ENCODE data around the gene CENPP.
A peak's percentile ranks its signal among the peaks of the same experiment; 100 is the strongest.

CENPP gene

DNA sequence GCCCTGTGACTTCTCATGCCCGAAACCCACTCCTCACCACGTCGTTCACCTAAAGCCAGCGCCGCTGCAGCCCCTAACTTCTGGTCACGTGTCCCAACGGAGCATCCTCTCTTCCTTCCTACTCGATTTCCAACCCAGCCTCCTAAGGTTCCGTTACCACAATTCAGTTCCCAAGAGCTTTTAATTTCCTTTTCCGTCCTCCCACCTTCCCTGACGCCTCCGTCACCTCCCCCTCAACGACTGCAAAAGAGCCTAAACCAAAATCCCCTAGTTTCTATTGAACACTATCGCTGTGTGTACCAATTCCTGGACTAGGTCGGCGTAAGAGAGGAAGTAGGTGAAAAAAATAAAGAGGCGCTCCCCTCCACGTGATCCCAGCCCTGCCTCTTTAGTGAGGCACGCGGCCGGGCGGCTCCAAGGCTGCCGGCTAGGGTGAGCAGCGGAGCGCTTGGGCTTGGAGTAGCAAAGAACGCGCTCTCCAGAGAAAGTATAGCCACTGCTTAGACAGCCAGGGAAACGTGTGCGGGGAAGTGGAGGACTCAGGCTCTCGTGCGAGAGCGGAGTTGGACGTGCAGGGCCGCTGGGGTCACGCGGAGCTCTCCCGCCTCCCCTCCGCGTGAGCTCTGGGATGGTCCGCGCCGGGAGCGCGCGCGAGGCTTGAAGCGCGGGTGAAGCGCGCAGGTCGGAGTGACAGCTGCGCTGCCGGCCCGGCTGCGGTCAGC lies at the start of gene CENPP, which contains the start of gene NOL8:
TSS of gene CENPP (plus strand) at position 685 of the 722 bp plus-strand sequence.
TSS of gene NOL8 (minus strand) at position 82 of the 722 bp plus-strand sequence. CDS start 1,189 bp downstream, outside the sequence.
- peak; percentile 95 to 97 for DNase-seq

DNA sequence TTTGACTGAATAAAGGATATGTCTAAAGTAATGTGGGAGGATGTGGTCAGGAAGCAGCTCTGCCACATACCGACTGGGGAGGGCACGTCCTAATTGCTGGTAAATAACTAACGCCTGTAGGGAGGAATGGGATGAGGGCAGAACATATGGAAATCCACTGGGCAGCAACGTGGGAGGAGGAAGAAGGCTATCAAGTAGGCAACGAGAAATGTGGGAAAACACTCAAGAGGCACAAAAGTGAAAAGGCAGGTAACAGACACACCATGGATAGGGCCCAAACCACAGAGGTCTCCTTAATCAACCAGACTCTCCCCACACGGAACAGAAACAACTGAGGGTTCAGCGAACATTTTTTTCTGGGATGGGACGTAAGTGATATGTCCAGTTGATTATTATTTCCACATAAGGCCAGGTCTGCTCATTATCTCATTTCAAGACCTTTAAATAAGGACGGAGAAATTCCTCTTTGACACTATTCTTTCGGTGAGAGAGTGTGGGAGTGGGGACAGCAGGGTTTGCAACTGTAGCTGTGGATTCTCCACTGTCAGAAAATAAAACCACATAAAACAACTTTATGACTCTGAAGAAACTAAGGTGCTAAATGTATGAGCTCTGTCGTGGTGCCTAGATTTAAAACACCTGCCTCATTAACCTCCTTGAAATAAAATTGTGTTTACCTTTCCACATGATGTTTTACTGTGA lies 49.3 kb upstream of the CENPP start:
- peak; percentile 73 to 77 for DNase-seq

DNA sequence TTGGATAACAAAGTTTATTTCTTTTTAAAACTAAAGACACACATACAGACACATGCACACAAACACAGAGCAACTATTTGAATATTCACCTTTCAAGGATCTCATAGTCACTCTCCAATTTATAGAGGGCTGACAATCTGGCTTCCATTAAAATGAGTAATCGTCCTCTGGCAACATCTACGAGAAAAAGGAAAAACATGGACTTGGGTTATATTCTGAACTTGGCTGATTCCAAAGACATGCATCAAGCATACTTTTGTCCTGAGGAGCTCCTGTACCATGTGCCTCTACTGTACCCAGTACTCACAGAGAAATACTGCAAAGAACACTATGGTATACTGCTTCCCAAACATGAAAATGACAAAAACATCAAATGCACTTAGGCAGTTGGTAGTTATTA lies 47.6 kb upstream of the CENPP start:
- no peak for DNase-seq

DNA sequence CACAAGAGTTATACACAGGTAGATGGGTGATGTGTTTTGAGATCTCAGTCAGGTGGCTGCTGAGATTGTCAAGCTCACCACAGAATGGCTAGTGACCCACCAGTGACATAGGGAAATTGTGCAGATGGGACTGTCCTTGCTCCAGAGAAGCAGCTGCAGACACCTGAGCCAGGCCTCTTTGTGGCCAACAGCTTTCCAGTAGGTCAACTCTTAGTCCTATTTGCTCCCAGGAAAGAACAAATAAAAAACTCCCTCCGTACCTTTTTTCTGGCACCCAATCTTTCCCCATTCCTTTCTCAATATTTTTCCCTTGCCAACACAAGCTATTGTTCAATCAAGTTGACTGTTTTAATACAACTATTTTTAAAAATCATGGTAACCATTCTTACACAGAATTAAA lies 46.5 kb upstream of the CENPP start:
- DNase-seq: no peak

DNA sequence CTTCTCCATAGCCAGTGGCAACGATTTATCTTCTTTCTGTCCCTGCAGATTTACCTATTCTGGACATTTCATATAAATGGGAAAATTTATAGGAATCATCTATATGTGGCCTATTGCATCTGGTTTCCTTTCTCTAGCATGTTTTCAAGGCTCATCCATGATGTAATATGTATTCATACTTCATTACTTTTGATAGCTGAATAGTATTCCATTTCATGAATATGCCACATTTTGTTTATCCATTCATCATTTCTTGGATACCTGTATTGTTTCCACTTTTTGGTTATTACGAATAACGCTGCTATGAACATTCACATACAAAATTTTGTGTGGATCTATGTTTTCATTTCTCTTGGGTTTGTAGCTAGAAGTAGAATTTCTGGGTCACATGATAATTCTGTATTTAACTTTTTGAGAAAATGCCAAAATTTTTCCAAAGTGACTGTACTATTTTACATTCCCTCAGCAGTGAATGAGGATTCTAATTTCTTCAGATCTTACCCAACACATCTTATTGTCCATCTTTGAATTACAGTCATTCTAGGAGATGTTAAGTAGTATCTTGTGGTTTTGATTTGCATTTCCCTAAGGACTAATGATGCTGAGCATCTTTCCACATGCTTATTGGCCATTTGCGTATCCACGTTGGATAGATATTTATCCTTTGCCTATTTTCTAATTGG lies 35.9 kb upstream of the CENPP start:
- DNase-seq: no peak

DNA sequence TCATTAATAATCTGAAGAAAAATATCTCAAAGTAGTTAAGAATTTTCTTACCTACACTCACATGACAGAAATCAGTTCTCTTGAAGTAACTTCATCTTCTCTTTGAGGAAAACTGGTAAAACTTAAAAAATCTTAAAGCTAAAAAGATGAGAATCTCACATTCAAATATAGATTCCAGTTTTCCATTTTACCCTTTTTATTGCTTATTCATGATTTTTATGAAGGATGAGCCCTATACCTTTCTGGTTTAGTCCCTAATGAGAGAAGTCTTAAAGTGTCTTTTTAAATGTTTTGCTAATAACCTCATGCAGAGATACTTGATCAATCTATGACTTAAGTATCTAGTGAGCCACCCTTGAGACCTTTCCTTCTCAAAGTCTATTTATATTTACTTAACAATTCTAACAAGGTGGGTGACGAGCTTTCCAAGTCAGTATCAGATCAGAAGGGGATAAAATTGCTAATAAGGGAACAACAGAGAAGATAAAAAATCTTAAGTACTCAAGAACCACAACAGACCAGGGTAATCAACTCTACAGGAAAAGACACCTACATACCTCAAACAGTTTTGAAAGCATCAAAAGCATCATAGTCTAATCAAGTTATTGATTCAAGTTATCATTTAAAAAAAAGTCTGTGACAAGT lies 34.8 kb upstream of the CENPP start:
- no peak for DNase-seq

DNA sequence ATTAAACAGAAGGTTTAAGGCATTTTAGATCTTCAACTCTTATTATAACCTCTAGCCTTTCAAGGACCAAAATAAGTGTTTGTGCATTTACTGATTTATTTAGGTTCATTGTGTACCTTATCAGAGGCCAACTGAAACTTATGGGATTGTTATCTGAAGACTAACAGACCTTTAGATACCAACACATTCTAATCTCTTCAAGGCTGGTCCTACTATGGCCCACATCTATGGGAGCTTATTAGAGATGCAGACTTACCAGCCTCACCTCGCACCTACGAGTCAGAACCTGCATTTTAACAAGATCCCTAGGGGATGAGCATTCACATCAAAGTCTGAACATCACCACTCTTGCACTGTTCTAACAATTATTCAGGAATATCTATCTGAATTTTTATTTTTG lies 34.2 kb upstream of the CENPP start:
- no peak for DNase-seq

DNA sequence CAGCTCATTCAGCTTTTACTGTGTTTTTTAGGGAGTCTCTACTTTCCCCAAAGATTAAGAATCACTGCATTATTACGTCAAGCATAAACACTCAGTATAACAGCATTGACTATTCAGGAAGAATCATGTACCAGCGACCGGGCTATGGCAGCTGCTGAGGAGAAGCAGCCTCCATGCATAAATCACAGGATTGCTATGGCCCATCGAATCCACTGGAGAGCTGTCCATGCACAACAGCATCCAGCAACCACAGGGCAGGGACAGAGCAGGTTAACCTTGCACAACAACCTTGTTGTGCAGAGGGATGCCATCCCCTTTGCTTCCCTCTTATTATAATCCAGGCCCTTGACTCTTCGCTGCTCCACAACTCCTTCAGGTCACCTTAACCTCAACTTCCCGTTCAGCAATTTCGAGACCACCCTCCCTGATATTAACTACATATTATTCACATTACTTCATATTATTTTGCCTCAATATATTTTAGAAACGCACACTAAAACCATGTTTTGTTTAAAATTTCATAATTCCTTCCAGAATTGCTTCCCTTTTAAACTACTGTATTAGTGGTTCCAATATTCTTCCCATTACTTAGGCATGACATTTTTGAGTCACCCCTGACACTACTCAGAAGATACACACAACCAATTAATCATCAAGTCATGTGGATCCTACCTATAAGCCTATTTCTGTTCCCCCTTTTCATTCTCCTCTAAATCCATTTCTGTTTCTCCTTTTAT lies 33.2 kb upstream of the CENPP start:
- peak in 1 of 2 experiments; percentile 21 for DNase-seq

DNA sequence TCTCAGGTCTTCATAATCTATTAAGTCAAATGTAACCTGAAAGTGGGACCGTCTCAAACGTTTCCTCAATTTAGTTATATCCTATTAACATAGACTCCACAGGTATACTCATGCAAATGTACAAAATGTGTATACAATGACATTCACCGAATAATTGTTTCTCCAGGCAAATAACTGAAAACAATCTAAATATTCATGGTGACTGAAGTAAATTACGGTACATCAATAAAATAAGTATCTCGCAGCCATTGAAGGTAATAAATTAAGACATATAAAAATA lies 32.7 kb upstream of the CENPP start:
- DNase-seq: no peak

DNA sequence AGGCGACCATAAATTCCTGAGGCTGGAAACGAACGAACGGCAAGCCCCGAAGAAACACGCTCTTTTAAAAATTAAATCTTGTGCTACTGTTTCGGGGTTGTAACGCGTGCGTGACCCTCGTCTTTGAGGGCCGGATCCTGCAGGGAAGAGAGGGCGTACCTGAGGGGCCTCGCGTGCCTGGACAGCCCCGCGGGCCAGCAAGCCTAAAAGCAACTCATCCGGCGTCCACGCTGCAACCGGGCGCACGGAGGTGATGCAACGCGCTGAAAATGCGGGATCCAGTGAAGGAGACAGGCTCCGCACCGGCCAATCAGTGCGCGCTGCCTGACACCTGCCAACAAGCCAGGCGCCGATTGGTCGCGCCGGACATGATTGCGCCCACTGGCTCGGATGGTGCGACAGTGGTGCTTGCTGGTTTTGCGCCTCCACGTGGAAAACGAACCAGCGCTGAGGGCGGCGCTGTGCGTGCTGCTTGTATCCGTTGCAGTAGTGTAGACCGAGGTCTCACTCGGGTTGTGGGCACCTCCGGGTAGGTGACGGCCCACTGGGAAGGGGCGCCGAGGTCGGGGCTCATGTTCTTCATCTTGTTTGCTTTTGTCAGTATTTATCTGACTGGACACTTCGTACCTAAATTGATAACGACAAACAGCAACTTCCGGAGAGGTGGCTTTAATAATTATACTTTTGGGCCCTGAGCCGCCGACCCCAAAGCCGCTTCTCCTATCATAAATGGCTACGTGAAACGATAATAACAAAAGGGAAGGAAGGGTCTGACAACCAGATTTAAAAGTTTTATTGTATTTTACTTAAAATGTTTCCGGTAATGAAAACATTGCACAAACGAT lies 32.1 kb upstream of the CENPP start, which contains the start of gene IARS1:
TSS of gene IARS1 (minus strand) at position 246 of the 845 bp plus-strand sequence. CDS start 4,278 bp downstream, outside the sequence.
- DNase-seq: peak; percentile 93 to 96

DNA sequence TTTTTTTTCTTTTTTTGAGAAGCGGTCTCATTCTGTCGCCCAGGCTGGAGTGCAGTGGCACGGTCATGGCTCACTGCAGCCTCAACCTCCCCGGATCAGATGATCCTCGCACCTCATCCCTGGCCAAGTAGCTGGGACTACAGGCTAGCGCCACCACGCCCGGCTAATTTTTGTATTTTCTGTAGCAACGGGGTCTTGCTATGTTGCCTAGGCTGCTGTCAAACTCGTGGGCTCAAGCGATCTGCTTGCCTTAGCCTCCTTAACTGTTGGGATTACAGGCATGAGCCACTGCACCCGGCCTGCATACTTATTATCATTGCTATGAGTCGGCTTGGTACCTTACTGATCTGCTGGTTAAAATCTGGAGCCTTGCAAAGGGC lies 31.5 kb upstream of the CENPP start:
- peak in 1 of 2 experiments; percentile 21 for DNase-seq

DNA sequence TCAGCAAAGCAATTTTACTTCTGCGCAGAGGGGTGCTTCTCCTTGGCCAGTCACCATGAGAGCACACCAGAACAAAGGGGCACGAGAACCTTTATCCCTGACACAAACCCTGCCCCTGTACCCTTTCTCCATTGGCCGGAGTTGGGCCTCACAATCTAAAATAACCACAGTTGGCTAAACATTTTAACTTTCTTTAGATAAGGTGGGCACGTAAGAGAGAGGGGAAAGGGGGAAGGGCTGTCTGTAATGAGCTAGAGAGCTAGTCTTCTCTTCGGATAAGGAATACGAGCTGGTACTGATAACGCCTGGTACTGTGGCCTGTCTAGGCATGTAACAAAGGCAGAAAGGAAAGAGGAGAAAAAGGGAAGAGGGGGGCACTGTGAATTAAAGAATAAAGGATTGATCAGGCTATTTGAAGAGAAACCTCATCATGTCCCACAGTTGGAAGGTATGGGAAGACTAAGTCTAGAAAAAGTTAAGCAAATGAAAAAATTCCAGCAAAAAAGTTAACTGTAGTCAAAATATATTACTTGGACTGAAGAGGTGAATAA lies 30.4 kb upstream of the CENPP start:
- DNase-seq: no peak

DNA sequence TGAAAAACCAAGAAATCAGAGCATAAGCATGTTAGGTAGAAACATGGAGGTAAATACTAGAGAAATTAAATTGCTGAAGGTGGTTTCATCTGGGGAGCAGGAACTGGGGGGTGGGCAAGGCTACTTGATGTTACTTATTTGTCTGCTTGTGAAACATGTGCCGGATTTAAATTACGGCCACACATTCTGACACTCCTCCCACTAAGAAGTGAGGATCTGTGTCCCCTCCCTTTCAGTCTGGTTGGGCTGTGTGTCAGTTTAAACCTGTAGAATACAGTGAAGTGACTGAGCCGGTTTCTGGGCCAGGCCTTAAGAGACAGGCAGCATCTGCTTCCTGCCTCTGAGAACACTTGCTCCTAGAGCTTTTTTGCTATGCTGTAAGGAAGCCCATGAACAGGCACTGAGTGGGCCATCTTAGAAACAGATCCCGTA lies 29.9 kb upstream of the CENPP start:
- peak; percentile 98 to 99 for DNase-seq

DNA sequence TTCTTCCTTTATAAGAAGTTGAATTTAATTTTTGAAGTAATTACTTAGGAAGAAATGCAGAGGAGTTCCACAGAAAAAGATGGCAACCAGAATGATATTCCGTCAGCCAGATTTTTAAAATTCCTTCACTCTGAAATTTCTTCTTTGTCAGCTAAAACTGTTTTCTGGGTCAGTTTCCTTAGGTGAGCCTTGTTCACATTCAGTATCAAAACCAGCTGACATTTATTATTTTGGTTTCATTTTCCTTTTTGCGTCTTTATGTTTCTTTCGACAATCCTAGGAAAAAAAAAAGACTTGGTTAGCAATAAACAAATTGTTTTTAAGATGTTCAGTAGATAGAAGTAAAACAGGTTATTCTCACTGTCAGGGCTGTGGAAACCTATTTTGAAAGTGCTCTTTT lies 28.1 kb upstream of the CENPP start:
- no peak for DNase-seq

DNA sequence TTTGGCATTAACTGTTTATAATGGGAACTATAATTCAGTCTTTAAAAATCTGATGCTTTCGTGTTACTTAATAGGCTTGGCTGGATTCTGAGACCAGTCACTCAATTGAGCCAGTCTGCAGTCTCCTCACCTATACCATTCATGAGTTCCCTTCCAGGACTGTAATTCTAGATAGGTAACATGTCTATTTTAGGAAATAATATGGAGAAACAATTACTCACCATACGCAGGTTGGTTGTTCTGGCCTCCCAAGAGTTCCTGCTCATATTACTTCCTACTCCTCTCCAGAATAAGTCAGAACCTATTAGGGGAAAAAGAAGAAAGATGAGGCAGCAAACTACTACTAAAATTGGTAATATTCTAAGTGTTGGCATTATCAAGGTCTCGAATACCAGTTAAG lies 27.7 kb upstream of the CENPP start:
- no peak for DNase-seq

DNA sequence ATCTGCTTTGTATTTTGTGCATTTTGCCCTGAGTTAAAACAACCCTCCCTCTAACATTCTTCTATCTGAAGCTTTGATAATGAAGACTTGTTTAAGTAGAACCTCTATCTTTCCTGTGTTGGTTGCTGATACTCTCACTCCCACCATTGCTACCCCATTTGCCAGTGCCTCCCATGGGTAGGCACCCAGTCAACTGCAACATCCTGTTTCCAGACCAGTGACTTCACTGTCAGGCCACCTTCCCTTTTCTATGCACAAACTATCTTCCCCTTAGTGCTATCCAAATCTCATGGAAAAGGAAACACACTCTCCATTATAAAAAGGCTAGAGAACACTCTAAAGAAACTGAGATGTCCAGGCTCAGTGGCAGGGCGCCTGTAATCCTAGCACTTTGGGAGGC lies 26.6 kb upstream of the CENPP start:
- DNase-seq: peak; percentile 40 to 52

DNA sequence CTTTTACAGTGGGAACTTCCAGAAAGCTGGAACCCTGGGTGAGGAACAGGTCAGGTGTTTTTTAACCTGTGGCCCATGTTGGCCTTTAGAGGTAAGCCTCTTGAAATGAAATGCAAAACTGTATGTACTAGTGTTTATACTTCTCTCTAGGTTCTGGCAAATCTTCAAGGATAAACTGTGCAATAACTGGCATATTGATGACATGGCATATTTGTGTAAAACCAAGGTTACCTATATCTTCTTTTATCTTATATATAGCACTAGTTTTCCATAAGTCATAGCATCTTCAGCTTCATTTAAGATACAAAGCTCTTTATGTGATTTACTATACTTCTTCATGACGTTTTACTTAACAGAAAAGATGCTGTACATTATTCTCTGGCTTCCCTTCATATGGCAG lies 24.8 kb upstream of the CENPP start:
- no peak for DNase-seq

DNA sequence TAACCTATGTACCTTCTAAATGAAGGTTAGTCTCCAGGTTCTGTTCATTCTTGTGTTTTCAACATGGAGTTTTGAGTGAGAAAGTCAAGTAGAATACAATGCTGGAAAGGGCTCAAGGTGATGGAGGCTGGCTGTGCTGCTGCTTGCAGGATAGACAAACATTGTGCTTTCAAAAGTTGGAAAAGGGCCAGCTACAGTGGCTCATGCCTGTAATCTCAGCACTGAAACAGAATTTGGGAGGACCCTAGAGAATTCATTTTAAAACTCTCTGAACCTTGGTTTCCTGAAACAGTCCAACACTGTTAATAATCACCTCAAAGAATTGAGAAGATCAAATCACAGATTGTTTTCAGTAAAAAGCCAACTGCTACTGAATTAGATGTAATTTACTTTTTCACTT lies 16.9 kb upstream of the CENPP start:
- DNase-seq: no peak

DNA sequence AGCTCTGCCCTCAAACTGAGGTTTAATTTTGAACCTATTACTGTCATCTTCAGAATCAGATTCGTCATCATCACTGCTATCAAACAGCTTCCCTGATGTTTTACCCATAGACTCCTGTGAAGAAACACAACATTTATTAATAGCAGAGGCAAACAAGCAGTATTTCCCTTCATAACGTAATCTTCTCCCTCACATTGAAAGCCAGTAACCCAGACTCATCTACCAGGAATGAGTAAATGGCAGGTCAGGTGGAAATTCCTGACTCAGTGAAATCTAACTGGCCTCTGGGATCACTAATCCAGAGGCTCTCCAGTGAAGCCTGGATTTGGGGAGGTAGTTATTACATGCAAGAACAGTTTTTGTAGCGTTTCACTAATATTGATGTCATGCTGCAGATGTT lies 15.2 kb upstream of the CENPP start:
- no peak for DNase-seq

DNA sequence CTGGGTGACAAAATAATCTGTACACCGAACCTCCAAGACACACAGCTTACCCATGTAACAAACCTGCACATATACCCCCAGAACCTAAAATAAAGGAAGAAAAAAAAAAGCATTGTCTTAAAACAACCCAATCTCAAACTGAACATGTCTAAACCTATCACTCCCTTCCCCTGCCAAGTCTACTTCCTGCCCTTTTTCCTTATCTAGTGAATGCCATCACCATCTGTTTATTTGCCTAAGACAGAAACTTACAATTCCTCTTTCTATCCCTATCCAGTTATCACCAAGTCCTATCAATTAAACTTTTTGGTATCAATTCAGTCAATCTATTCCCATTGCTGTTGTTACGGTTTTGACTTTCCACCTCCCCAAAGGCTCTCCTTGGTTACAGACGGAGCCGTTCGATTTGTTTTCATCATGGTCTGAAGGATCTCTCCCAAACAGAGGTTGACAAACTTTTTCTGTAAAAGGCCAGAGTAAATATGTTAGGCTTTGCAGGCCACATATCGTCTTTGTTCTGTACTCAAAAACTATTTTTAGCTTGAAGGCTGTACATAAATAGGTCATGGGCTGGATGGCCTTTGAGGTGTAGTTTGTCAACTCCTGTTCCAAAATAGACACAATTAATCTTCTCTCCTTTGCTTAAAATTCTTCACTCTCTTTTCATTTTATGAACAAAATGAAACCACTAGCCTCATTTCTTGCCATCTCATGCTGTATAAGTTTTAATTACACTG lies 12.7 kb upstream of the CENPP start:
- no peak for DNase-seq

DNA sequence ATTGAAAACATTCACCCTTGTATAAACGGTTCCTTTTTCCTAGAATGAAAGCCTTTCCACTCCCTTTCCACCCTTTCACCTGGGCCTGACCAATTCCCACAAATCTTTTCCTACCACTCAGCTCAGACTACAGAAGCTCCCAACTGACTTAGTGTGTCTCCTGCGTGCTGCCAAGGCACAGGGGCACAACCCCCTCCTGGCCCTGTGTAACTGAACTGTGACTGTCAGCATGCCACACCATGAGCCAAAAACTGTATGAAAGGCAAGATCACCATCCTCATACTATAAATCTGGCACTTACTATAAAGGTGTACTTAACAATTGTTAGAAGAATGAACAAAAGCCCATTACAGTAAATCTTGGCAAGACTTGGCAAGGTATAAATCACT lies 12.1 kb upstream of the CENPP start:
- no peak for DNase-seq

Measured in Kasumi-1 (cell line).